AG04450 (cell line): ENCODE measurements around the gene HIPK1. TPM values are rescaled to one million over a fixed set of nuclear protein-coding genes. Genes with fewer than 3 reads are reported as not detected.

Experiments
- CTCF ChIA-PET: fragments of 300-600, 350-600 bp; formaldehyde crosslinking; extraction: SDS; loops from one replicate; lab custom pipeline; 2022; ENCODE audit warnings: antibody characterized with exemption, inconsistent platforms; lab: Charles Lee
- POLR2A ChIA-PET: fragments of 350-600 bp; formaldehyde crosslinking; extraction: SDS; loops from one replicate; lab custom pipeline; 2021; ENCODE audit warnings: antibody characterized with exemption, inconsistent platforms; lab: Yijun Ruan, JAX
- DNase-seq: peaks from one replicate; pipeline ENCODE4 v3.0.0-alpha.2; 2011; ENCODE audit warnings: low read depth, low spot score
- H3K27ac ChIP-seq: one replicate; pipeline ENCODE4 v1.5.1; 2012; ENCODE audit warnings: low read depth, low read length, control low read depth
- H3K27me3 ChIP-seq: one replicate; pipeline ENCODE4 v1.6.0; 2012; ENCODE audit warnings: low read length; ENCODE audit not compliant: control insufficient read depth, insufficient read depth
- H3K4me3 ChIP-seq: 2 replicates; pipeline ENCODE4 v1.5.1; 2011; ENCODE audit warnings: mild to moderate bottlenecking, low read depth, low read length, control low read depth
- H3K9me3 ChIP-seq: 2 replicates; pipeline ENCODE4 v1.5.1; 2012; ENCODE audit warnings: low read length; ENCODE audit not compliant: control insufficient read depth, insufficient read depth
- CTCF ChIP-seq: IDR thresholded peaks from 2 replicates; pipeline ENCODE4 v1.5.1; 2011; ENCODE audit warnings: low read depth, low read length, control low read depth, inconsistent platforms
- polyA plus RNA-seq: library from polyadenylated mRNA; depleted of rRNA; stranded (reverse); fragments of >200 nt; gene quantifications from 2 replicates; pipeline ENCODE4 v1.2.3, GENCODE V29; 2011

Gene HIPK1
- polyA plus RNA-seq, 1 experiment, result 28.4 TPM

- ChIA-PET POLR2A (interaction anchor here (0.6 kb wide), 1 partner anchor 45 kb away, joined by 3 read pairs; no protein-coding TSS in a partner anchor), CTCF (interaction anchor here (0.6 to 7.1 kb wide), 32 partner anchors 12 to 836 kb away, joined by 3 to 122 read pairs (median 4); partner anchors contain the start of gene SYT6)
- TF ChIP-seq CTCF, result peak; percentile 83
- Histone ChIP-seq H3K27me3 (no peaks in the 10 kb centered on the region), H3K27ac (peak overlapping the region; percentile 25), H3K9me3 (no peaks in the 10 kb centered on the region), H3K4me3 (no peak overlapping the region)
- DNase-seq, result no peak
Measured at GRCh38 chr1:113976609-113977278, 47.6 kb downstream of the HIPK1 start.

DNA sequence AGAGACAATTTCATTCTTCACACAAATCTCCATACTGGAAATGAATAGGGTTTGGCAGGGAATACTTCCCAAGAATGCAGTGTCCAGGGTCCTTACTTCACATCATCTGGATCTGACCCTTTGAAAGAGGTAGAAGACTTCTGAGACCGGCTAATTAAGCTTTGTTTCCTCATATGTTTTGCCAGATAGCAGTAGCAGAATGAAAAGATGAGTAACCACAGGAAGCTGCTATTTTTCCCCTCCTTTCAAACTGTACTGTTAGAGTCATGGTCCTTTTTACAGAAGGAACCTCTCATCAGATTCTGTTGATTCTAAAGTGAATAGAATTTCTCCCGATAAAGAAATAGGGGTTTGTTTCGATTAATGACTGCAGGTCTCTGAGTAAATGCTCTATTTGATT is 48.8 kb downstream of the HIPK1 start:
- no peaks in the 10 kb centered on the region for H3K27me3 ChIP-seq
- H3K4me3 ChIP-seq, result no peak overlapping the region
- ChIA-PET CTCF (interaction anchor here (0.6 to 7.1 kb wide), 30 partner anchors 13 to 837 kb away, joined by 3 to 122 read pairs (median 4); no protein-coding TSS in a partner anchor), POLR2A (no interaction called here)
- no peak for DNase-seq
- no peak overlapping the region for H3K27ac ChIP-seq
- TF ChIP-seq CTCF, result no peak
- no peaks in the 10 kb centered on the region for H3K9me3 ChIP-seq

DNA sequence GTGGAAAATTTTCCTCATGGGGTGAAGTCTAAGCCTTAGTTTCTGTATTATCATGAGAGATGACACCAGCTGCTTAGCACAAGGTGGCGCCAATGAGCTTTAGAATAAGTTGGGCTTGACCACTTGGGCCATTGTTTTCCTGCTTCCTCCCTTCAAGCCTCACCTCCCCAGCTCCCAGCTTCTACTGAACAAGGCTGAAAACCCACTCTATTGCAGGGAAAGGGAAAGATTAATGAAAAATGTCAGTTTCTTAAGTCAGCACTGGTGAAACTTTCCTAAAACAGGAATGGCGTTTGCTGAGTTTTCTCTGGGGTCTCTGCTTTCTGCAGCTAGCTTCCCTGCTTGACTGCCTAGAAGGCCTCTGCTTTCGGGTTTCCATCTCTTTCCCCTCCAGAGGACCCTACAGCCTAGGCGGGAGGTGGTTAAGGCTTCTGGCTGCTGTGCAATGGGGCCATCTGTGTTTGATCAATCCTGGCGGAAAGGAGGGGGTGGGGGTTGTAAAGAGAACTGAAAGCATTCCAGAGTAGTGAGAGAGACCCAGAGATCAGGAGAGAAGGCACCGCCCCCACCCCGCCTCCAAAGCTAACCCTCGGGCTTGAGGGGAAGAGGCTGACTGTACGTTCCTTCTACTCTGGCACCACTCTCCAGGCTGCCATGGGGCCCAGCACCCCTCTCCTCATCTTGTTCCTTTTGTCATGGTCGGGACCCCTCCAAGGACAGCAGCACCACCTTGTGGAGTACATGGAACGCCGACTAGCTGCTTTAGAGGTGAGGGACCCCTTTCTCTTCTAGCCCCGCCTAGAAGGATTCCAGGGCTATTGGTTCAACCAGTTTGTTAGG is 50.0 kb downstream of the HIPK1 start, which contains the start of gene OLFML3:
Gene OLFML3 (plus strand): TSS at position 612 of the 840 bp plus-strand sequence. CDS start 43 bp downstream, at position 655.
- peak within 1 kb of the TSS; percentile 99 for H3K27ac ChIP-seq
- peak; percentile 70 for TF ChIP-seq CTCF
- no peaks in the 10 kb centered on the region for H3K9me3 ChIP-seq
- H3K4me3 ChIP-seq, result peak within 1 kb of the TSS; percentile 70
- peak; percentile 91 for DNase-seq
- ChIA-PET CTCF (interaction anchor here (0.6 to 7.1 kb wide), 29 partner anchors 15 to 1604 kb away, joined by 3 to 122 read pairs (median 3); no protein-coding TSS in a partner anchor), POLR2A (interaction anchor here (0.6 to 1.5 kb wide), 5 partner anchors 22 to 303 kb away, joined by 3 to 10 read pairs (median 3); partner anchors contain the start of gene HIPK1)
- H3K27me3 ChIP-seq, result no peaks in the 10 kb centered on the region

GRCh38 chr1:113980110-113980509 is 51.0 kb downstream of the HIPK1 start:
- TF ChIP-seq CTCF, result no peak
- CTCF ChIA-PET, result interaction anchor here (0.7 to 7.1 kb wide), 7 partner anchors 29 to 780 kb away, joined by 3 to 122 read pairs (median 6); no protein-coding TSS in a partner anchor
- no peaks in the 10 kb centered on the region for H3K27me3 ChIP-seq
- H3K9me3 ChIP-seq, result no peaks in the 10 kb centered on the region
- H3K27ac ChIP-seq, result peak overlapping the region; percentile 99
- peak overlapping the region; percentile 70 for H3K4me3 ChIP-seq
- DNase-seq, result no peak
- POLR2A ChIA-PET, result no interaction called here
